ENCODE data around the gene DUS1L.

DNA sequence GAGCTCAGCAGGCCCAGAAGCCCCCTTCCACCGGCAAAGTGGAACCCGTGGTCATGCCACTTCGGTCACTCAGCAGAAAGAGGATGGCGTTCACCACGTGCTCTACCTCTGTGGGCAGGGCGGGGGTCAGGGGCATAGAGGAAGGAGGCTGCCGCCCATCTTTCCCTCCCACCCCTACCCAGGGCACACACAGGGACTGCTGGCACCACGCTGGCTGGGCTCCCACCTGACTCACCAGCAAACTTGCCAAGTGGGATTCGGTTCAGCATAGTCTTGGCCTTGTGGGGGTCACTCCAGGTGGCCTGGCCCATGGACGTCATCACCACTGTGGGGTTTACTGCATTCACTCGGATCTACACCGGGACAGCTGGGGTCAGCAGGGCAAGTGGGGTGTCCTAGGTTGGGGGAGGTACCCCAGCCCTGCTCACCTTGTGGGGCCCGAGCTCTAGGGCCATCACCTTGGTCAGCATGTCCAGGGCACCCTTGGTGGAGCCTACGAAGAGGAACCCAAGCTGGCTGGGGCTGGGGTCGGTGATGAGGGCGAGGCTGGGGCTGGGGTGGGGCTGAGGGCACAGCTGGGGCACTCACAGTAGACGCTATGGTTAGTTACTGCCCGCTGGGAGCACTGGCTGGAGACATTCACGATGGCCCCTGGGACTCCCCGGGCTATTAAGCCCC is 29.5 kb downstream of the DUS1L start:
- no peak for TF ChIP-seq CTCF (IDR thresholded peaks at IDR 0.05)
- no peak for TF ChIP-seq EP300 (IDR thresholded peaks at IDR 0.05)

Measured in stomach (tissue), 4 donors.